Stimulated activated CD8-positive, alpha-beta memory T cell treated with anti-CD3 and anti-CD28 coated beads, Interleukin-7, amount 100 ng/mL, for 48 hours (primary cell): ENCODE results near the gene ERBB3.

Experiments
- DNase-seq, 2 donors: peaks; one replicate each; pipeline ENCODE4 v3.0.0-alpha.2; 2020; ENCODE audit warnings: low read depth in 1 of 2; ENCODE audit errors: extremely low read depth in 1 of 2

The ERBB3 gene

DNA sequence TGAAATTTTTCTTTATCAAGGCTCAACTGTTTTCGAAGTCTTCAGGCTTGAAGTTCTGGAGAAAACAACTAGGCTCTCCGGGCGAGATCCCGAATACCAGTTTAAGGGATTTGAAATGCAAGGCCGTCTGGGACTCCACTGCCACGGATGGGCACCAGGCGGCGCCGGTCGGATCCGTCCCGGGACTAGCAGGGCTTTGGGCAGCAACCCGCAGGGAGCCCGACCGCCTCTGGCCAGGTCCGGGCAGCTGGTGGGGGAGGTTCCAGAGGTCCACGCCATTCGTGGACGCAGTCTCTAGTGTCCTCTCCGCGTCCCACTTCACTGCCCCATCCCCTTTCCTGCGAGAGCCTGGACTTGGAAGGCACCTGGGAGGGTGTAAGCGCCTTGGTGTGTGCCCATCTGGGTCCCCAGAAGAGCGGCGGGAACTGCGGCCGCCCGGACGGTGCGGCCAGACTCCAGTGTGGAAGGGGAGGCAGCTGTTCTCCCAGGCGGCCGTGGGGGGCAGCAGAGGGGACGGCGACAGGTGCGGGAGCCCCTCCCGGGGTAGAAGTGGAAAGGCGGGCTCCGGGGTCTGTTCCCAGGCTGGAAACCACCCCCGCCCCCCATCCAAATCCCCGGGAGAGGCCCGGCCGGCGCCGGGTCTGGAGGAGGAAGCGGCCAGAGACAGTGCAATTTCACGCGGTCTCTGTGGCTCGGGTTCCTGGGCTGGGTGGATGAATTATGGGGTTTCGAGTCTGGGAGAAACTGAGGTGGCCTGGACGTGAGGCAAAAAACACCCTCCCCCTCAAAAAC is 838 bp upstream of the ERBB3 start:
- peak in 1 of 2 donors; percentile 33 for DNase-seq

DNA sequence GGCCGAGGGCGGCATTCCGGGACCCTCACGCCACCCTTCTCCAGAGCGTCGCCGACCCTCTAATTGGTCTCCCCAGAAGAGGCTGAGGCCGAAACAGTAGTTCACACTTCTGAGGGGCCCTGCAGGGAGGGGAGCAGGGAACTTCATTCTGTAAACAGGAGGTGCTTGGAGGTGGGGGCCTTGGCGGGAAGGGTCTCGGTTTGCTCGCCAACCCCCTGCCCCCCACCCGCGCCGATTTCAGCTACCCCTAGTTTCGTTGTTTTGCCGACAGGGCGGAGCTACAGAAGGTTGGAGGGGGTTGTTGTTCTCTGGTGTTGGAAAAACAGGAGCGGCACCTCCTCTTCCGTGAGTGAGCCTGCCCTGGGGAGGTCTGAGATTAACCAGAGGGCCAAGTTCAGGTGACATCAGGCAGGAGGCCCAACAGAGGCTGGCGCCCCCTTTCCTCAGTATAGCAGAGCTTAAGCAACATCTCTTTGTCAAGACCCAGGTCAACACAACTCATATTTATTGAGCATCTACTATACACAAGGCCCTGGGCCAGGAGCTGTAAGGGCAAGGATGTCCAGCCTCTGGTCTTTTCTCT is 682 bp downstream of the ERBB3 start:
- no peak for DNase-seq

DNA sequence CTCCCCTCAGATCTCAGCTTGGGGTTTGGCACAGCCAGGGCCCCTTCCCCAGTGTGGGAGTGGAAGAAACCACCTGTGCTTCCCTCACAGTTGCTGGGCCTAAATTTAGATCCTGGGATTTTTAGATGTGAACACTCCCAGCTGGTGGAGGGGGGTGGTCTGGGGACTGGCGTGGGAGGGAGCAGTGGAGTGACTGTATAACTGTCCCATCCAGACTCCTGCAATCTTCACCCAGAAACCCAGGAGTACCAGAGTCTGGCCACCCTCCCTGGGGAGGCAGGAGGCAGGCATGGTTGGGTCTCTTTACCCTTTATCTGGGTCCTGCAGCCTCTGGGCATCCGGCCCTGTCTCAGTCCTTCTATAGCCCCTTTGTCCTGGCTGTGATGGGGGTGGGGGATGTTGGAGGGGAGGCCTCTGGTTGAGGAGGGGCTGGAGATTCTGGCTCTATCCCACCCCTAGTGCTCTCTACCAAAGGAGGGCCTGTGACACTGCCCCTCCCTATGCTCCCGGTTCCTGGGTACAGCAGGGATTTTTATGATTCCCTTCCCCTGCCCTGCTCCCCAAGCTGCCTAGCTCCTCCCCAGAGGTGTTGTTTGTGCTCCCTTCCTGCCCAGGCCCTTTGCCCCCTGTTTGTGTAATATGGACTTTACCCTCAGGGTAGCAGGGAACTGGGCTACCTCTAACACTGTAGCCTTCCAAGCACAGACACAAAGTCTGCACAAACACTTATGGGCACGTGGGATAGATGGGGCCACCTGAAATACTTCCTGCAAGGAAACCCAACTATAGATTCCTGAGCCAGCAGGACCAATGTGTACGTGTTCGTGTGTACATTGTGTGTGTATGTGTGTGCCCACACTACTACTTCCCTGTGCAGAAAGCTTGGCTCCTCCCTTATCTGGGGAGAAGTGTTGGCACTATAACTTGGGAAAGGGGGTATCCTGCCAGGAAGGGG is 1.7 kb downstream of the ERBB3 start:
- DNase-seq: no peak

DNA sequence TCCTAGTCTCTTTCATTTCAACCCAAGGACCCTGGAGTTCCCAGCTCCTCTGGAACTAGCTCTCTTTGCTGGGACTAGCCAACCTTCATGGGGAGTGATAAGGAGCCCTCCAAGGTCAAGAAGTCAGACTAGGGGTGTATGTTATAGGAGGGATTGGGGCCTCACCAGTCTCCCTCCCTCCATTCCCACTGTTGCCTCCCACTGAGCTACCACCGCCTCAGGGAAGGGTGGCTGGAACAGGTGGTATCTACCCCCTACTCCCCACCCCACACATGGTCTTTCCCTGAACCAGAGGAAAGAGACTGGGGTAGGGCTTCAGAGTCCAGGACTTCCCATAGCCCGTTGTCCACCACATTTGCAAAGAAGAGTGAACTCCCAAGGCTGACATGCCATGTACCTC is 2.4 kb downstream of the ERBB3 start:
- DNase-seq: no peak

DNA sequence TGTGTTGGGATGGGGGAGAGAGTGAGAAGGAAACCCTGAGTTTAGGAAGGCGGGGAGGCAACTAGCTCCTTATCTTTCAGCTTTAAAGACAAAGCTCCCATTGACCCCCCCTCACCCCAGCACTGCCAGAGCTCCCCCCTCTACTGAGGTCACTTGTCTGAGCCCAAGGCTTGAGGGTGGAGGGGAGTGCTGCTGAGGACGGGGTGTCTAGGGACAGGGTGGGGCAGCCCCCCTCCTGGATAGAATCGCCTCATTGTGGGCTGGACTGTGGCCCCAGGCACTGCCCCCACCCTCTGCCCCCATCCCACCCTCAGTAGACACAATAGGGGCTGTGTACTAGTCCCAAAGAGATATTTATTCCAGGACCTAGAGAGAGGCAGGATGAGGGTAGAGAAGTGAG is 3.0 kb downstream of the ERBB3 start:
- DNase-seq: no peak

DNA sequence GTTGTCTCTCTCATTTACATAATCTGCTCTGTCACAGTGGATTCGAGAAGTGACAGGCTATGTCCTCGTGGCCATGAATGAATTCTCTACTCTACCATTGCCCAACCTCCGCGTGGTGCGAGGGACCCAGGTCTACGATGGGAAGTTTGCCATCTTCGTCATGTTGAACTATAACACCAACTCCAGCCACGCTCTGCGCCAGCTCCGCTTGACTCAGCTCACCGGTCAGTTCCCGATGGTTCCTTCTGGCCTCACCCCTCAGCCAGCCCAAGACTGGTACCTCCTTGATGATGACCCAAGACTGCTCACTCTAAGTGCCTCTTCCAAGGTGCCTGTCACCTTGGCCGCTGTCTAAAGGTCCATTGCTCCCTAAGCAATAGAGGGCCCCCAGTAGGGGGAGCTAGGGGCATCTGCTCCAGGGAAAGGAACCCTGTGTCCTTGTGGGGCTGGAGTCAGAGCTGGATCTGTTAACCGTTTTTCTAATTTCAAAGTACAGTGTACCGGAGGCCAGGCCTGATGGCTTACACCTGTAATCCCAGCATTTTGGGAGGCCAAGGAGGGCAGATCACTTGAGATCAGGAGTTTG is 5.1 kb downstream of the ERBB3 start:
- no peak for DNase-seq

DNA sequence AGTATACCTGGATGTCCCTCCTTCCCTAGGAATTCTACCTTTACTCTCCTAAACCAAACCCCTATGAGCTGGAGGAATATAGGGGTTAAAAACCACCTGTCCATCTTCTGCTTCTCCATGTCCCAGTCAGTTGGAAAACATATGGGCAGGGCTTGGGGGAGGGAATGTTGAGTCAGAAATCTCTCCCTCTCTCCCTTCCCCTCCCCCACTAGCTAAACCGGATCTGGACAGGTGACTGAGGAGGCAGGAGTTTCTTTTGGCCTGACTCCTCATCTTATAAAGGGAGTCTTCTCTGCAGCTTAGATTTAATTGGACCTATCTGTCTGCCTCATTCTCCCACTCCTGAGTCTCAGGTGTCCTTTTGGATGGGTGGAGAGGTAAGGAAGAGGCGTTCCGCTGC is 6.1 kb downstream of the ERBB3 start:
- no peak for DNase-seq

DNA sequence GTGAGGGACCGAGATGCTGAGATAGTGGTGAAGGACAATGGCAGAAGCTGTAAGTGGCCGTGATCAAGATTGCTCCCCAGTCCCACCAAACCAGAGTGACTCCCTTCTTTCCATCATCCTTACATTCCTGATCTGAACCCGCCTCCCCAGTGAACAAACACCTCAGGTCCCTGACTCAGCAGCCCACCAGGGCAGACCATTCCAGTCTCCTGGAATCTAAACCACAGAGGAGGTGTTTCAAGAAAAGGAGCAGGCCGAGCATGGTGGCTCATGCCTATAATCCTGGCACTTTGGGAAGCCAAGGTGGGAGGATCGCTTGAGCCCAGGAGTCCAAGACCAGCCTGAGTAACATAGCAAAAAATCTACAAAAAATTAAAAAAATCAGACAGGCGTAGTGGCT is 6.6 kb downstream of the ERBB3 start:
- no peak for DNase-seq

DNA sequence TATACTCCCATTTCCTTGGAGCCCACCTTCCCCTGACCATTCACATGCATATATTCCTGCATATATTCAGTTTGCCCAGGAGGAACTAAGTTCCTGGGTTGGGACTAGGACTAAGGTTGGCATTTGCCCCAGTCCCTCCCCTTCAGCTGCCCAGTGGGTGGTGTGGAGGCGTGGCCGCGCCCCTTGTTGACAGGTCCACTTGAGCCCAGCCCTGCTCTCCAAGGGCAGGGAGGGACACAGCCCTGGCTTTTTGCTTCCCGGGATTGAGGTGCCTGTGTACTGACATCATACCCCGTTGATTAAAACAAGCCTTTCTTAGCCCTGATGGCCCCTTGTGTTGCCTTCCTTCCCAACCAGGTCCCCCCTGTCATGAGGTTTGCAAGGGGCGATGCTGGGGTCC is 7.3 kb downstream of the ERBB3 start:
- DNase-seq: no peak

DNA sequence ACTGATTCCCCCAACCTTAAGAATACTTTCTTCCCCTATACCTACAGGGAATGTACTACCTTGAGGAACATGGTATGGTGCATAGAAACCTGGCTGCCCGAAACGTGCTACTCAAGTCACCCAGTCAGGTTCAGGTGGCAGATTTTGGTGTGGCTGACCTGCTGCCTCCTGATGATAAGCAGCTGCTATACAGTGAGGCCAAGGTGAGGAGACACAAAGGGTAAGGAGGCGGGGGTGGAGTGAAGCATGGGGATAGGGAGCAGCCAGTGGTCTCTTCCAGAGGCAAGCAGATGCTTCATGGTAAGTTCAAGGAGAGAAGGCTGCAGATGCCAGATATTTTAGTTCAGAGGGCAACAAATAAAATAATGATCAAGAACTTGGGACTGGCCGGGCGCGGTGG is 17.8 kb downstream of the ERBB3 start:
- no peak for DNase-seq

DNA sequence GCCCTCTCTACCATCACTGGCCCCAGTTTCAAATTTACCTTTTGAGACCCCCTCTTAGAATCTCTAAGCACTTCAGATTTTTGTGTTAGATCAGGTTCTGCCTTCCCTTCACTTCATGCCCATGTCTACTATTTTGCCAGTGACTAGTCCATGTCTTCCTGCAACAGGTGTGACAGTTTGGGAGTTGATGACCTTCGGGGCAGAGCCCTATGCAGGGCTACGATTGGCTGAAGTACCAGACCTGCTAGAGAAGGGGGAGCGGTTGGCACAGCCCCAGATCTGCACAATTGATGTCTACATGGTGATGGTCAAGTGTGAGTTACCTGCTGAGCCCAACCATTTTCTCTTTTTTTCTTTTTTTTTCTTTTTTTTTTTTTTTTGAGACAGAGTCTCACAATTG is 18.6 kb downstream of the ERBB3 start:
- DNase-seq: no peak

DNA sequence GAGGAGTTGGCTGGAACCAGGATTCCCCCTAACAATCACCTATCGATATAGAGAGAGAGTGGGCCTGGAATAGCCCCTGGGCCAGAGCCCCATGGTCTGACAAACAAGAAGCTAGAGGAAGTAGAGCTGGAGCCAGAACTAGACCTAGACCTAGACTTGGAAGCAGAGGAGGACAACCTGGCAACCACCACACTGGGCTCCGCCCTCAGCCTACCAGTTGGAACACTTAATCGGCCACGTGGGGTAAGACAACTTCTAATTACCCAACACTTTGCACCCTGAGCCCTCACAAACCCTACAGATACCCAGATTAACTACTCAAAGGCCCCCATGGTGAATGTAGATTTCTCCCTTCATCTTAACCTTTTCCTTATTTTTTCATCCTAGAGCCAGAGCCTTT is 19.8 kb downstream of the ERBB3 start:
- no peak for DNase-seq

DNA sequence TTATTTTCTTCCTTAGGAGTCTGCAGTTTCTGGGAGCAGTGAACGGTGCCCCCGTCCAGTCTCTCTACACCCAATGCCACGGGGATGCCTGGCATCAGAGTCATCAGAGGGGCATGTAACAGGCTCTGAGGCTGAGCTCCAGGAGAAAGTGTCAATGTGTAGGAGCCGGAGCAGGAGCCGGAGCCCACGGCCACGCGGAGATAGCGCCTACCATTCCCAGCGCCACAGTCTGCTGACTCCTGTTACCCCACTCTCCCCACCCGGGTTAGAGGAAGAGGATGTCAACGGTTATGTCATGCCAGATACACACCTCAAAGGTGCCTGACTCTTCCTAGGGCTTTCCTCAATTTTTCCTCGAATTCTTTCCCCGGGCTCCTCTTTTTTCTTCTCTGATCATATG is 21.1 kb downstream of the ERBB3 start:
- DNase-seq: no peak

DNA sequence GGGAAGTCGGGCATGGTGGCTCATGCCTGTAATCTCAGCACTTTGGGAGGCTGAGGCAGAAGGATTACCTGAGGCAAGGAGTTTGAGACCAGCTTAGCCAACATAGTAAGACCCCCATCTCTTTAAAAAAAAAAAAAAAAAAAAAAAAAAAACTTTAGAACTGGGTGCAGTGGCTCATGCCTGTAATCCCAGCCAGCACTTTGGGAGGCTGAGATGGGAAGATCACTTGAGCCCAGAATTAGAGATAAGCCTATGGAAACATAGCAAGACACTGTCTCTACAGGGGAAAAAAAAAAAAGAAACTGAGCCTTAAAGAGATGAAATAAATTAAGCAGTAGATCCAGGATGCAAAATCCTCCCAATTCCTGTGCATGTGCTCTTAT is 22.7 kb downstream of the ERBB3 start:
- DNase-seq: no peak

DNA sequence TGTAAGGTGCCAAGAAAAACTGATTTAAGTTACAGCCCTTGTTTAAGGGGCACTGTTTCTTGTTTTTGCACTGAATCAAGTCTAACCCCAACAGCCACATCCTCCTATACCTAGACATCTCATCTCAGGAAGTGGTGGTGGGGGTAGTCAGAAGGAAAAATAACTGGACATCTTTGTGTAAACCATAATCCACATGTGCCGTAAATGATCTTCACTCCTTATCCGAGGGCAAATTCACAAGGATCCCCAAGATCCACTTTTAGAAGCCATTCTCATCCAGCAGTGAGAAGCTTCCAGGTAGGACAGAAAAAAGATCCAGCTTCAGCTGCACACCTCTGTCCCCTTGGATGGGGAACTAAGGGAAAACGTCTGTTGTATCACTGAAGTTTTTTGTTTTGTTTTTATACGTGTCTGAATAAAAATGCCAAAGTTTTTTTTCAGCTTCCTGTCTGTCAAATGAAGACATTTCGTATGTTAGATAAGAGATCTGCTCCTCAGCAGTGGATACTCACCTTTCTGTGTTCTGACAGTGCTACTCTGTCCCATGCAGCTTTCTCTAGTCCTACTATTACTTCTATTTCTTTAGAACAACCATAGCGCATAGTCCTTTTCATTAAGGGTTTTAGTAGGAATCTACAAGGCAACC is 23.2 kb downstream of the ERBB3 start:
- no peak for DNase-seq

DNA sequence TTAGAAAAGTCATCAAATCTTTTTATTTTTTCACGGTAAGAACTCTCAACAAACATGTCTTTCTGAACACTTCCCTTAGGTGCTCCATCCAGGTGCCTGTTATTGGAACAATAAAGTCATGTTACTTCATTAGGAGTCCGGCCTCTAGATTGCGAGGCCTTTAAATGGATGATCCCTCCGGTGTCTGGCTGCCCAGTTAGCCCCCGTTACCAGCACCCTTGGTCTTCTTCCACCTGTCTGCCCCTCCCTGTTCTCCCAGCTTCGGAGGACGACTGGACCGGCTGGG is 23.8 kb downstream of the ERBB3 start:
- DNase-seq: no peak

DNA sequence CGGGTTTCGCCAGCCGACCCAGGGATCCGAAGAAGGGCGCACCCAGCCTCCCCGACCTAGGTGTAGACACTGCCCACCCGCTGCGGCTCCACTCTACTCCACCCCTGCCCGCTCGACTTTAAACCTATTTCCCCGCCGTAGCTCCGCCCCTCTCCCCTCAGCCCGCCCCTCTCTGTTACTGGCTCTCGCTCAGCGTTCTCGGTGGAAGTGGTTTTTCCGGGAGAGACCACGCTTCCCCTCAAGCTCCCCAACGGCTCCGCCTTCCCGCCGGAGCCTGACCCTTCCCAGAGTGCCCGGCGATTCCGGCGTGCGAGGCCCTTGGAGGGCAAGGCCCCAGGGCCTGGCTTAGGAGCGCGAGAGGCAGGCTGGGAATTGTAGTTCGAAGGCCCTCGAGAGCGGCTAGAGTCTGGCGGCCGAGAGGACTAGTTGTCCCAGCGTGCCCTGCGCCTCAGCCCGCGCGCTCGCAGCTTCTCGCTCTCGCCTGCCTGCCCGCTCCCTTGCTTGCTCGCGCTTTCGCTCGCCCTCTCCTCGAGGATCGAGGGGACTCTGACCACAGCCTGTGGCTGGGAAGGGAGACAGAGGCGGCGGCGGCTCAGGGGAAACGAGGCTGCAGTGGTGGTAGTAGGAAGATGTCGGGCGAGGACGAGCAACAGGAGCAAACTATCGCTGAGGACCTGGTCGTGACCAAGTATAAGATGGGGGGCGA is 24.3 kb downstream of the ERBB3 start, which contains the start of gene PA2G4:
Gene PA2G4, plus strand, starts transcription at position 451 of the 706 bp plus-strand sequence. Its CDS starts 179 bp downstream, at position 630.
- DNase-seq: peak; percentile 96 to 98

DNA sequence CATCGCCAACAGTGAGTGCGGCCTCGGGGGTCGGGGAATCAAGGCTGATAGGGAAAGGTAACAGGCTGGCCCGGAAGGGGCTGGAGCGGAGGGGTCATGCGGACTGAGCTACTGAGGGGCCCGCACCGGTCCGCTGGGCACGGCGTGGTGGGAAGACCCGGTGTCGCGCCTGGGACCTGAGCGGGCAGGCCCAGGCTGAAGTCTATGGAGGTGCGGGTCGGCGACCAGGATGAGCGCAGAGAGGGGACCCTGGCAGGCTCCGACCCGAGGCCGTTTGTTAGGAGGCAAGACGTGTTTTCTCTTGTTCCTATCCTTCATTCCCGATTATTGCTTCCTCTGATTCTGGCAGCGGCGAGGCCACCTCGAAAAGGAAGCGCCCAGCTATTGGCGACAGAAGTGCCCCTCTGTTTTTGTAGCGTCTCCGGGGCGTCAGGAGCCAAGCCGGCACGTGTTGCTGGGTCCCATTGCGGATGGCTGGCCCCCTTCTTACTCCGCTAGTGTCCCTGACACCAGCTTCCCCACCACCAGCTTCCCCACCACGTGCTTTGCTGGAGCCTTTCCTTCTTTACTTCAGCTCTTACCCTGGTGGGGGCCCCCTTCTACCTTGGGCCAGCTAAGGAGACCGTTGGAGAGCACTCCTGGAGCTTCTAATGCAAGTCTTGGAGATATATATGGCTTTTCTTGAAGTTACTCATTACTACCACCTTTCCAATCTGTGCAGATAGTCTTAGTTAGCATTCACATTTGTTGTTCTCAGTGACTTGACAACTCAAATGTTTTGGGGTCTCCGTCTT is 25.0 kb downstream of the ERBB3 start:
- no peak for DNase-seq

DNA sequence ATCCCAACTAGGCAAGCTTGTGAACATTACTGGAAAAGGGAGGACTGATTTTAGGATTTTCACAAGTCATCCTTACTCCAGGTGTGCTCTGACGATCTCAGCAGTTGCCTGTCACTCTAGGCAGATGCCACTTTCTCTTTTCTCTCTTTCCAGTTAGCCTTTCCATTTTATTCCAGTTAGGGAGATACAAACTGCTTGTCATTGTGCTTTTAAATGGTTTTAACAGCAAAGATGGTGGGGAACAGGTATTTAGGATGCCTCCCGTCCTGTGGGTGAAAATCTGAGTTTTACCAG is 25.6 kb downstream of the ERBB3 start:
- DNase-seq: no peak

DNA sequence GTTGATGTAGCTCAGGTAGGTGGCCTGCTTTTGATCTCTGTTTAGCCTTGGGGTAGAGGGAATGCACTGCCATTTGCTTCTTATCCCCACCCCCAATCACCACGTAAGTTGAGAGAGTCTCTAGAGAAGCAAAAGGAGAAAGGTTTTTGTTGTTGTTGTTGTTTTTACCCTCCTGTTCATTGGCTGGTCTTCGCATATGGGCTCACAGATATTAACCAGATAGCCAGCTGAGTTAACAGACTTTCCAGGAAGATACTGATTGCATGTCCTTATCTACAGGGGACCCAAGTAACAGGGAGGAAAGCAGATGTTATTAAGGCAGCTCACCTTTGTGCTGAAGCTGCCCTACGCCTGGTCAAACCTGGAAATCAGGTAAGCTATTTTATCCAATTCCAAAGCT is 27.3 kb downstream of the ERBB3 start:
- no peak for DNase-seq
